Kidney (tissue), 14 donors: ENCODE results near the gene GOLIM4. TPM values are rescaled to one million over a fixed set of nuclear protein-coding genes. Genes with fewer than 3 reads are reported as not detected.
A peak's percentile ranks its signal among the peaks of the same experiment; 100 is the strongest.

Experiments used
- DNase-seq, 5 donors: peaks; one replicate each; pipeline ENCODE4 v3.0.0-alpha.2; 2013 to 2020
- FAIRE-seq: peaks from 2 replicates; lab custom pipeline; 2012; peaks lifted over from hg19 to GRCh38; lab: Jason Lieb, UNC
- H3K27ac ChIP-seq, 2 donors: one replicate each; pipeline ENCODE4 v1.7.0; 2013; ENCODE audit warnings: low read depth in 2 of 2, low read length in 2 of 2, inconsistent platforms in 1 of 2
- H3K27me3 ChIP-seq: one replicate; pipeline ENCODE4 v1.7.1; 2013; ENCODE audit warnings: low read length, inconsistent platforms; ENCODE audit not compliant: control insufficient read depth, insufficient read depth
- H3K36me3 ChIP-seq, 3 donors: one replicate each; pipeline versions ENCODE4 v1.7.0 to v1.7.1; 2013; ENCODE audit warnings: low read length in 3 of 3, control low read depth in 1 of 3, inconsistent platforms in 1 of 3; ENCODE audit not compliant: insufficient read depth in 3 of 3, control insufficient read depth in 2 of 3
- H3K4me1 ChIP-seq, 3 donors: one replicate each; pipeline versions ENCODE4 v1.7.0 to v1.7.1; 2013; ENCODE audit warnings: low read length in 3 of 3, inconsistent platforms in 1 of 3, low read depth in 1 of 3; ENCODE audit not compliant: control insufficient read depth in 2 of 3, insufficient read depth in 2 of 3
- H3K4me3 ChIP-seq, 3 donors: one replicate each; pipeline versions ENCODE4 v1.7.0 to v1.8.1; 2013; ENCODE audit warnings: low read length in 3 of 3, control low read depth in 1 of 3, inconsistent platforms in 1 of 3
- H3K9ac ChIP-seq, 3 donors: one replicate each; pipeline versions ENCODE4 v1.7.0 to v1.7.1; 2013; ENCODE audit warnings: low read length in 3 of 3, control low read depth in 1 of 3, inconsistent platforms in 1 of 3
- H3K9me3 ChIP-seq, 3 donors: one replicate each; pipeline versions ENCODE4 v1.7.0 to v1.7.1; 2013; ENCODE audit warnings: low read length in 3 of 3, control low read depth in 1 of 3, inconsistent platforms in 1 of 3; ENCODE audit not compliant: control insufficient read depth in 2 of 3, insufficient read depth in 1 of 3
- intact Hi-C: fragments of 100-400 bp; cut with DNase I; formaldehyde crosslinking; loops from one replicate; pipeline ENCODE4 v1.11.1; 2022
- polyA plus RNA-seq: library from polyadenylated mRNA; stranded (reverse); fragments of 350-450 nt; fragmentation: Illumina TruSeq; extraction: RNeasy Lipid Tissue Mini Kit (QIAGEN cat#74804); gene quantifications from one replicate; pipeline ENCODE4 v1.2.3, GENCODE V29; 2014; ENCODE audit warnings: low read depth, low replicate concordance; ENCODE audit not compliant: insufficient read depth
- total RNA-seq: library from RNA; stranded (reverse); fragmentation: NEBNext Ultra II Directional; extraction: Animal tissue kit (Norgen Biotek cat#: 25700); gene quantifications from one replicate; pipeline ENCODE4 v1.2.1, GENCODE V29; 2021
- TF ChIP-seq, protein P1 (sequence below): IDR thresholded peaks from 3 replicates; pipeline ENCODE4 v1.5.1; 2012; ENCODE audit warnings: mild to moderate bottlenecking, moderate library complexity, borderline replicate concordance; ENCODE audit not compliant: insufficient read depth; ENCODE audit errors: extremely low read depth
- donor health status: control.
- donor health status: control.
- donor health status: control.
- donor health status: control.
- donor health status: control.
- donor health status: DM: yes; HTN: yes; CAD: no.
- donor health status: Normal renal cell carcinoma (clear cell type).

GOLIM4 gene
- total and polyA plus RNA-seq, 2 donors from 2014 or later = 15.5 to 29.9 TPM

GRCh38 chr3:168073842-168074605 is 21.7 kb downstream of the GOLIM4 start:
- no peaks in the 10 kb centered on the region for H3K9me3 ChIP-seq
- no peak overlapping the region for H3K27ac ChIP-seq
- peaks cover 0 to 2% (median 0%) of the 10 kb centered on the region in 3 donors for H3K4me1 ChIP-seq
- TF ChIP-seq, protein P1, sequence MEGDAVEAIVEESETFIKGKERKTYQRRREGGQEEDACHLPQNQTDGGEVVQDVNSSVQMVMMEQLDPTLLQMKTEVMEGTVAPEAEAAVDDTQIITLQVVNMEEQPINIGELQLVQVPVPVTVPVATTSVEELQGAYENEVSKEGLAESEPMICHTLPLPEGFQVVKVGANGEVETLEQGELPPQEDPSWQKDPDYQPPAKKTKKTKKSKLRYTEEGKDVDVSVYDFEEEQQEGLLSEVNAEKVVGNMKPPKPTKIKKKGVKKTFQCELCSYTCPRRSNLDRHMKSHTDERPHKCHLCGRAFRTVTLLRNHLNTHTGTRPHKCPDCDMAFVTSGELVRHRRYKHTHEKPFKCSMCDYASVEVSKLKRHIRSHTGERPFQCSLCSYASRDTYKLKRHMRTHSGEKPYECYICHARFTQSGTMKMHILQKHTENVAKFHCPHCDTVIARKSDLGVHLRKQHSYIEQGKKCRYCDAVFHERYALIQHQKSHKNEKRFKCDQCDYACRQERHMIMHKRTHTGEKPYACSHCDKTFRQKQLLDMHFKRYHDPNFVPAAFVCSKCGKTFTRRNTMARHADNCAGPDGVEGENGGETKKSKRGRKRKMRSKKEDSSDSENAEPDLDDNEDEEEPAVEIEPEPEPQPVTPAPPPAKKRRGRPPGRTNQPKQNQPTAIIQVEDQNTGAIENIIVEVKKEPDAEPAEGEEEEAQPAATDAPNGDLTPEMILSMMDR = no peak
- H3K27me3 ChIP-seq = no peaks in the 10 kb centered on the region
- no peaks in the 10 kb centered on the region for H3K36me3 ChIP-seq
- H3K9ac ChIP-seq = no peak overlapping the region
- FAIRE-seq = no peak
- intact Hi-C loops = no loop called here
- no peak overlapping the region for H3K4me3 ChIP-seq
- no peak for DNase-seq

- DNase-seq = no peak
- Histone ChIP-seq H3K4me1 (peaks cover 0 to 2% (median 0%) of the 10 kb centered on the region in 3 donors), H3K9me3 (no peaks in the 10 kb centered on the region), H3K27ac (no peak overlapping the region), H3K36me3 (no peaks in the 10 kb centered on the region), H3K4me3 (no peak overlapping the region), H3K9ac (no peak overlapping the region), H3K27me3 (no peaks in the 10 kb centered on the region)
- TF ChIP-seq, protein P1 = no peak
- intact Hi-C loops = no loop called here
- FAIRE-seq = no peak
Measured at GRCh38 chr3:168072323-168072650, 23.4 kb downstream of the GOLIM4 start.

DNA sequence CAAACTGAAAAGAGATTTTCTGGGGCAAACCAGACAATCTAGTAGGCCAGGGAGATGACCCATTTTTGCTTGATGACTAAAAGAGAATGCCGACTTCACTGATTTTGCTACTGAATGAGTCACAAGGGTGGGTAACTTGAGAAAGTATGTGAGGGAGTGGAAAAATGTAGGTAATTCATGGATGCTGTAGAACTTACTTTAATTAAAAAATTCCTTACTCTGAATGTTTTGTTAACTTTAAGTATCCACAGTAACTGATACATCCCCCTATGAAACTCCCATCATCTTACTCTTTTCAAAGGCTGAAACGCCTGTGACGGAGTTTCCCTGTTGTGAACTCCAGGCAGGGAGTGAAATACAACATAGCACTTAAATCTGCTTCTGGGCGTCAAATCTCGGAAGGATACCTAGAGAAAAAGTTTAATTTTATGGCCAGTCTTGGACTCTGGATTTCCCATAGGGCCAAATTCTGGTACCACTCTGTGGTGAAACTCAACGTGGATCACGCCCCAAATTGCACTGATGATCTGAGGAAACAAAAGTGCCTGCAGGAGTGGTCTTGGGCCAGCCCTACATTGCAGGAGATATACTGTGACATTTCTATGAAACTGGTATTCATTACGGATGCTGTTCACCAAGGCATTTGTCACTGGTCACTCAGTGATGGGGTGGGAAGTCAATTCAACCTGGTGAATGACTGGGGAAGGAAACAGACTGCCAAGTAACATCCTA is 24.0 kb downstream of the GOLIM4 start:
- FAIRE-seq (no peak), DNase-seq (peak in 3 of 5 donors; percentile 71 to 93 (median 93))
- H3K4me3 ChIP-seq = no peak overlapping the region
- intact Hi-C loops = no loop called here
- no peaks in the 10 kb centered on the region for H3K27me3 ChIP-seq
- H3K36me3 ChIP-seq = no peaks in the 10 kb centered on the region
- H3K27ac ChIP-seq = no peak overlapping the region
- H3K4me1 ChIP-seq = peaks cover 0 to 2% (median 0%) of the 10 kb centered on the region in 3 donors
- TF ChIP-seq, protein P1 = no peak
- no peaks in the 10 kb centered on the region for H3K9me3 ChIP-seq
- H3K9ac ChIP-seq = no peak overlapping the region
